ENCODE data around the gene RAPGEF6.

The RAPGEF6 gene

DNA sequence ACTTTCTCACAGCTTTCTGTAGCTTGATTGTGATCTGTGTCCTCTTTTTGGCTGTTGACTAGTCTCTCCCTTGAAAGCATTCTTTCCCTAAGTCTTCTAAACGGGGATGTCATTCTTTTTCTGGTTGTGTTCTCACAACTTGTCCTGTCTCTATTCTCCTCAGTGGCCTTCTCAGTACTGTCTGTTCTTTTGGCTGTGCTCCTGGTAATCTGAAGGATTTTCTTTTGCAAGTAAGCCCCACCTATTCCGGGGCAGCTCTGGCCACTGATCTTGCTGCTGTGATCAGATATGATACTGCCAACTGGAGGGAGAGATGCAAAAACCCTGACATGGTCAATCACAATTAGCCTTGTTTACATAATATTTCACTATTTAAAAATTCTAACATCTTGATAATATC, 198.9 kb downstream of the RAPGEF6 start:
- DNase-seq (ENCODE audit: low read depth) = no peak
- TF ChIP-seq, protein P1, sequence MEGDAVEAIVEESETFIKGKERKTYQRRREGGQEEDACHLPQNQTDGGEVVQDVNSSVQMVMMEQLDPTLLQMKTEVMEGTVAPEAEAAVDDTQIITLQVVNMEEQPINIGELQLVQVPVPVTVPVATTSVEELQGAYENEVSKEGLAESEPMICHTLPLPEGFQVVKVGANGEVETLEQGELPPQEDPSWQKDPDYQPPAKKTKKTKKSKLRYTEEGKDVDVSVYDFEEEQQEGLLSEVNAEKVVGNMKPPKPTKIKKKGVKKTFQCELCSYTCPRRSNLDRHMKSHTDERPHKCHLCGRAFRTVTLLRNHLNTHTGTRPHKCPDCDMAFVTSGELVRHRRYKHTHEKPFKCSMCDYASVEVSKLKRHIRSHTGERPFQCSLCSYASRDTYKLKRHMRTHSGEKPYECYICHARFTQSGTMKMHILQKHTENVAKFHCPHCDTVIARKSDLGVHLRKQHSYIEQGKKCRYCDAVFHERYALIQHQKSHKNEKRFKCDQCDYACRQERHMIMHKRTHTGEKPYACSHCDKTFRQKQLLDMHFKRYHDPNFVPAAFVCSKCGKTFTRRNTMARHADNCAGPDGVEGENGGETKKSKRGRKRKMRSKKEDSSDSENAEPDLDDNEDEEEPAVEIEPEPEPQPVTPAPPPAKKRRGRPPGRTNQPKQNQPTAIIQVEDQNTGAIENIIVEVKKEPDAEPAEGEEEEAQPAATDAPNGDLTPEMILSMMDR (conservative IDR thresholded peaks at IDR 0.05; ENCODE audit: control insufficient read depth, insufficient read depth, low read depth, low read length) = no peak
- no peak overlapping the region for H3K4me3 ChIP-seq (ENCODE audit: control insufficient read depth, low read depth, low read length)

DNA sequence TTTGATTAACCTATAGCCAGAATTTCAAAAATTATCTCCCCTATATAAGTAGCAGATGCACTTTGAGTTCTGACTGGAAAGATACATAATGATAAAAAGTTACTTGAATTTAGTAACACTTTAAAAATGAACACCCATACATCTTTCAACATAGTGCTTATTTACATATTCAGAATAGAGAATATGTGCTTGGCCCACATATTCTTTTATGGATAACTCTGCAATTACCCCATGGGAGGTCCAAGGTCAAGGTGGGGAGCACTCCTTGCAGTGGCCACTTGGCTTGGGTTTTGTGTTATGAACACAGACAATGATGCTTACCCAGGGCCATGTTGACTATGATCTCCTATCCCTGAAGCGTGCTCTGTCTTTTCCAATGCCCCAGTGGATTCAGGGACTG, 201.9 kb downstream of the RAPGEF6 start:
- TF ChIP-seq, protein P1 (conservative IDR thresholded peaks at IDR 0.05; ENCODE audit: control insufficient read depth, insufficient read depth, low read depth, low read length) = no peak
- no peak overlapping the region for H3K4me3 ChIP-seq (ENCODE audit: control insufficient read depth, low read depth, low read length)
- no peak for DNase-seq (ENCODE audit: low read depth)

DNA sequence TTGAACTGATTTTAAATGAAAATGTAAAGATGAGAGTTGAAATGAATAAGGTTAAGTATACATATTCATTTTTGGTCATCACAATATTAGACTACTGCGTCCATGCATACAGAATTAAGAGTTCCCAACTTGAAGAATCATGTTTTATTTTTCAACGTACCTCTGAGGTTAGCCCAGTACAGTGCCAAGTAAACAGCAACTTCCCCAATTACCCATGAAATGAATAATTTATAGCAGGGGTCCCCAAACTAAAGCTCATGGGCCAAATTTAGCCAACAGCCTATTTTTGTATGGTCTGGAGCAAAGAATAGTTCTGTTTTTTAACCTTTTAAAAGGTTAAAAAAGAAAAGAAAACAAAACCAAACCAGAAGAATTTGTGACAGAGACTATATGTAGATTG, 203.2 kb downstream of the RAPGEF6 start:
- H3K4me3 ChIP-seq (ENCODE audit: control insufficient read depth, low read depth, low read length) = no peak overlapping the region
- no peak for DNase-seq (ENCODE audit: low read depth)
- TF ChIP-seq, protein P1 (conservative IDR thresholded peaks at IDR 0.05; ENCODE audit: control insufficient read depth, insufficient read depth, low read depth, low read length) = no peak

DNA sequence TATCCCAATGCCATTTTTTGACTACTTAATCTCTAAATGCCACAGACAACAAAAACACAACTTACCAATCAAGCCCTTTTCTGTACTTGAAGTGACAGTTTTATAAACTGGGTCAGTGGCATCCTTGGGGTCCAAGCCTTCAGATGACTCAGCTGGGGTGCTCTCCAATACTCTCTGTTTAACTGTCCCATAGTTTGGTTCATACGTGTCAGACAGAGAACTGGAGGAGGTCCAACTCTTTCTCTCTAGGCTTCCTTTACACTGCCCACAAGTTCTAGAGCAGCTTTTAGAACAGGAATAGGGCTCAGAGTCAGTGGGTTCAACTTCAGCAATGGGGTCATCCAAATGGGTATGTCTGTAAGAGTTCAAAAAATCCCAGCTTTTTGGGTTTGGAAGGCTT, 204.2 kb downstream of the RAPGEF6 start:
- TF ChIP-seq, protein P1 (conservative IDR thresholded peaks at IDR 0.05; ENCODE audit: control insufficient read depth, insufficient read depth, low read depth, low read length) = no peak
- peak; percentile 67 for DNase-seq (ENCODE audit: low read depth)
- H3K4me3 ChIP-seq (ENCODE audit: control insufficient read depth, low read depth, low read length) = no peak overlapping the region

DNA sequence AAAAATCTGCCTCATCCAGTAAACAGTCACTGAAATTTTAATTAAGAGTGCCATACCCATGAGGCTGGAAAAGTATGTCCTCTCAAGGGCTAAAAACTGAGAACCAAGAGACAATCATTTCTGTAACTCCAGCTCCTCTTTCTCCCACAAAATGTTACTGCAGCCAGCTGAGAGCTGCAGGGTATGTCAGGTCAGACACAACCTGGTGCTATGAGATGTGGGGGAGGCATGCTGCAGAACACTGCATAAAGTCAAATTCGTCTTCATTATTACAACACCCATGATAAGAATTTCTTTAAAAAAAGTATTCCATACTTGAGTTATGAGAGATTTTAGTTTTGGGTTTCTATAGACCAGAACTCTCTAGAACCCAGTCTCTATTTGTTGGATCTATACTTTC, 209.0 kb downstream of the RAPGEF6 start:
- no peak for DNase-seq (ENCODE audit: low read depth)
- no peak overlapping the region for H3K4me3 ChIP-seq (ENCODE audit: control insufficient read depth, low read depth, low read length)
- TF ChIP-seq, protein P1 (conservative IDR thresholded peaks at IDR 0.05; ENCODE audit: control insufficient read depth, insufficient read depth, low read depth, low read length) = no peak

DNA sequence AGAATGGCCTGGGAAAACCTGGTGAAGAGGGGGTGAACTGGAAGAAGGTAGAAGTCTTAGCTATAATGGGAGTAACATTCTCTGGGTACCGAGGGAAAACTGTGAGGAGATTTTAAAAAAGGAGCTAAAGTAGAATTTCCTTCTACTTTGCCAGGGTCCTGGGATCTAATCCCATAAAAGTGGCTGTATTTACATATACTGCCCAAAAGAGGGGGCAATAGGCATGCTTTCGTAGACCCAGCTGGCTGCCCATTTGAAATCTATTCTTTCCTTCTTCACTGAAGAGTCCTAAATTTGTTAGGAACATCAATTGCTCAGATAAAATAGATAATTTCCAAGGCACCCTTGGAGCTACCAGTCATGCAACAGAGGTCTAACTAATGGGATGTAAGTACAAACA, 212.0 kb downstream of the RAPGEF6 start:
- H3K4me3 ChIP-seq (ENCODE audit: control insufficient read depth, low read depth, low read length) = no peak overlapping the region
- peak; percentile 46 for DNase-seq (ENCODE audit: low read depth)
- TF ChIP-seq, protein P1 (conservative IDR thresholded peaks at IDR 0.05; ENCODE audit: control insufficient read depth, insufficient read depth, low read depth, low read length) = peak; percentile 54

DNA sequence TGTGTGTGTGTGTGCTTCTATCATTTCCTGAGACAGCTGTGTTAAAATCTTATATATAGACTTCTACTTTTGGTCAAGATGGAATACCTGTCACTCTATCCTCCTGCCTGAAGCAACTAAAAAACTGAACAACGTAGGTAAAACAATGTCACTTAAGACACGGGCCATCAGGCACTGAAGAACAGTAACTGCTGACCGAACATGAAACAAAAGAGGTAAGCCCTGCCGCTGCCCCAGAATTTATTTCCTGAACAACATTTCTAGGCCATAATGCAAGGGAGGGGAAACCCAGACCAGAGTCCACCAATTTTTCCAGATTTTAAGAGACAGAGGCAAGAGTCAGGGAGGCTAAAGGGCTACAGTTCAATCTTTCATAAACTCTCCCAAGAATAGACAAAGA, 215.2 kb downstream of the RAPGEF6 start:
- H3K4me3 ChIP-seq (ENCODE audit: control insufficient read depth, low read depth, low read length) = no peak overlapping the region
- DNase-seq (ENCODE audit: low read depth) = no peak
- TF ChIP-seq, protein P1 (conservative IDR thresholded peaks at IDR 0.05; ENCODE audit: control insufficient read depth, insufficient read depth, low read depth, low read length) = no peak

Data from fibroblast of mammary gland (primary cell).